ENCODE measurements around the gene KSR1.
A peak's percentile ranks its signal among the peaks of the same experiment; 100 is the strongest.

GRCh38 chr17:27609611-27610303 lies 153.5 kb downstream of the KSR1 start:
- TF ChIP-seq CTCF (IDR thresholded peaks at IDR 0.05 in 4 of 5, conservative IDR thresholded peaks at IDR 0.05 in 1 of 5): peak in 4 of 5 experiments; percentile 28 to 42 (median 39)
- no peak for TF ChIP-seq POLR2A (IDR thresholded peaks at IDR 0.05)

All from gastrocnemius medialis (tissue), 4 donors.